GM21526 (cell line): Measurements from ENCODE around the gene LENG9.
"Not testable (repeated sequence)": the region's sequence is repeated elsewhere in the genome, so short reads cannot be mapped to it uniquely, and the experiment has no call there.

ENCODE experiments used
- ATAC-seq: cut with Tn5 transposase; IDR thresholded peaks from one replicate; pipeline ENCODE4 v1.9.1; 2021; ENCODE audit warnings: moderate library complexity; ENCODE audit not compliant: unreplicated experiment, low FRiP score

Gene LENG9

GRCh38 chr19:54463531-54464043 lies at the start of gene LENG9:
Gene LENG9, minus strand, starts transcription at chr19:54463778. Its CDS starts 252 bp downstream, at chr19:54463526.
- peak; percentile 47 for ATAC-seq

- ATAC-seq, result not testable (repeated sequence)
Observed at GRCh38 chr19:54509200-54509940, 45.8 kb upstream of the LENG9 start.

- not testable (repeated sequence) for ATAC-seq
Observed at GRCh38 chr19:54508487-54508886, 44.9 kb upstream of the LENG9 start.

GRCh38 chr19:54507824-54508223 lies 44.2 kb upstream of the LENG9 start:
- no peak for ATAC-seq

- not testable (repeated sequence) for ATAC-seq
Observed at GRCh38 chr19:54507038-54507717, 43.6 kb upstream of the LENG9 start.

GRCh38 chr19:54506079-54506478 lies 42.5 kb upstream of the LENG9 start:
- no peak for ATAC-seq

- ATAC-seq, result not testable (repeated sequence)
Observed at GRCh38 chr19:54505542-54505941, 42.0 kb upstream of the LENG9 start.

GRCh38 chr19:54502518-54503048 lies 39.0 kb upstream of the LENG9 start, which contains the start of gene LAIR2:
Gene LAIR2, plus strand, starts transcription at chr19:54502831. Its CDS starts 88 bp downstream, at chr19:54502919.
- no peak for ATAC-seq

GRCh38 chr19:54498451-54498772 lies 34.8 kb upstream of the LENG9 start:
- not testable (repeated sequence) for ATAC-seq

- not testable (repeated sequence) for ATAC-seq
Observed at GRCh38 chr19:54497747-54498450, 34.3 kb upstream of the LENG9 start.

GRCh38 chr19:54495284-54495683 lies 31.7 kb upstream of the LENG9 start:
- ATAC-seq, result not testable (repeated sequence)

GRCh38 chr19:54493967-54494585 lies 30.5 kb upstream of the LENG9 start:
- ATAC-seq, result no peak

GRCh38 chr19:54493056-54493455 lies 29.5 kb upstream of the LENG9 start:
- not testable (repeated sequence) for ATAC-seq

GRCh38 chr19:54492568-54492967 lies 29.0 kb upstream of the LENG9 start:
- ATAC-seq, result no peak

GRCh38 chr19:54489766-54490165 lies 26.2 kb upstream of the LENG9 start:
- ATAC-seq, result no peak

GRCh38 chr19:54489341-54489740 lies 25.8 kb upstream of the LENG9 start:
- no peak for ATAC-seq

GRCh38 chr19:54485851-54486250 lies 22.3 kb upstream of the LENG9 start:
- ATAC-seq, result no peak

GRCh38 chr19:54484451-54484850 lies 20.9 kb upstream of the LENG9 start:
- no peak for ATAC-seq

- no peak for ATAC-seq
Observed at GRCh38 chr19:54482889-54483288, 19.3 kb upstream of the LENG9 start.

- no peak for ATAC-seq
Observed at GRCh38 chr19:54481326-54481930, 17.9 kb upstream of the LENG9 start.
